Ovary (tissue), 9 donors: Measurements from ENCODE around the gene LAMP2. TPM values are rescaled to one million over a fixed set of nuclear protein-coding genes. Genes with fewer than 3 reads are reported as not detected.
"Not testable (repeated sequence)": the region's sequence is repeated elsewhere in the genome, so short reads cannot be mapped to it uniquely, and the experiment has no call there.

Experiments
- DNase-seq, 5 donors: peaks; one replicate each; pipeline ENCODE4 v3.0.0-alpha.2; 2019 to 2020
- H3K27ac ChIP-seq, 2 donors: fragments of 200-600 bp; one replicate each; pipeline versions ENCODE4 v1.5.1 to v1.8.0; 2019 to 2022
- H3K27me3 ChIP-seq: fragments of 200-600 bp; one replicate; pipeline ENCODE4 v1.8.0; 2022
- H3K36me3 ChIP-seq: fragments of 200-600 bp; sonication (generic); one replicate; pipeline ENCODE4 v1.5.1; 2019
- H3K4me1 ChIP-seq: one replicate; pipeline ENCODE4 v1.8.1; 2013; ENCODE audit warnings: mild to moderate bottlenecking, moderate library complexity; ENCODE audit not compliant: insufficient read depth
- H3K4me3 ChIP-seq: fragments of 200-600 bp; sonication (generic); one replicate; pipeline ENCODE4 v1.5.1; 2017
- H3K9me3 ChIP-seq, 2 donors: fragments of 200-600 bp in 1 of 2; sonication (generic) in 1 of 2; one replicate each; pipeline versions ENCODE4 v1.5.1 to v1.8.1; 2013 to 2019; ENCODE audit warnings: mild to moderate bottlenecking in 1 of 2, moderate library complexity in 1 of 2
- CTCF ChIP-seq, 3 donors: fragments of 450-650 bp in 2 of 3; fragments of 200-600 bp in 1 of 3; IDR thresholded peaks; one replicate each; pipeline versions ENCODE4 v1.5.1 to v1.8.0; 2016 to 2022; ENCODE audit warnings: antibody characterized with exemption in 3 of 3, mild to moderate bottlenecking in 1 of 3
- EP300 ChIP-seq: sonication (generic); formaldehyde crosslinking; IDR thresholded peaks from one replicate; pipeline ENCODE4 v1.6.1; 2017; ENCODE audit warnings: antibody characterized with exemption
- POLR2A ChIP-seq: fragments of 450-650 bp; IDR thresholded peaks from one replicate; pipeline ENCODE4 v1.6.1; 2017; ENCODE audit warnings: antibody characterized with exemption, mild to moderate bottlenecking, moderate library complexity
- WGBS, 3 donors: extraction: QIAGEN DNeasy Blood & Tissue Kit in 1 of 3; methylation state at CpG; one replicate each; pipeline versions ENCODE4 v1.1.5 to v1.1.7; 2013 to 2017; 5-methylcytosine and 5-hydroxymethylcytosine counted together
- intact Hi-C, 4 donors: fragments of 100-400 bp; cut with DNase I; formaldehyde crosslinking; loops; one replicate each; pipeline versions ENCODE4 v1.11.0 to v1.15.1; 2022 to 2023
- polyA plus RNA-seq, 2 donors: library from polyadenylated mRNA; stranded (reverse); fragments of 200-250 nt in 1 of 2; fragments of 350-450 nt in 1 of 2; fragmentation: Illumina TruSeq in 1 of 2; extraction: RNeasy Lipid Tissue Mini Kit (QIAGEN cat#74804) in 1 of 2; gene quantifications; one replicate each; pipeline ENCODE4 v1.2.3, GENCODE V29; 2013 to 2014
- total RNA-seq, 7 donors: library from RNA; depleted of rRNA in 2 of 7; stranded (reverse); fragments of >200 nt in 2 of 7; fragmentation: NEBNext Ultra II Directional in 3 of 7; extraction: Animal tissue kit (Norgen Biotek cat#: 25700) in 3 of 7; gene quantifications; one replicate each; pipeline versions ENCODE4 v1.1.0 to v1.2.4, GENCODE V29; 2016 to 2023
- donor health status: DM: no; HTN: no; CAD: no; lungs with moderate emphysema.
- donor health status: DM: no; HTN: no; CAD: no.
- donor health status: Bipolar disorder and iron deficiency.
- donor health status: DM: yes; HTN: yes; CAD: no.
- donor health status: DM: no; HTN: no; CAD: no.
- donor health status: DM: yes; HTN: yes; CAD: no.

Gene LAMP2
- total and polyA plus RNA-seq, 9 donors: 55.2 to 170 (median 87.3) TPM

GRCh38 chrX:120475447-120475846, 6.4 kb upstream of the LAMP2 start:
- H3K4me3 ChIP-seq, H3K4me1 ChIP-seq, H3K36me3 ChIP-seq, H3K27me3 ChIP-seq, H3K27ac ChIP-seq, DNase-seq, intact Hi-C loops, H3K9me3 ChIP-seq: not testable (repeated sequence)
- peak in 1 of 3 donors; percentile 15 for TF ChIP-seq CTCF (IDR thresholded peaks at IDR 0.05)
- WGBS, 3 donors: 3 to 13% (median 10%) methylated on average over 1 of the region's 1 CpG

- Histone ChIP-seq H3K4me3 (no peak overlapping the region), H3K9me3 (no peaks in the 10 kb centered on the region), H3K27me3 (no peaks in the 10 kb centered on the region), H3K27ac (no peak overlapping the region), H3K36me3 (no peaks in the 10 kb centered on the region), H3K4me1 (no peaks in the 10 kb centered on the region)
- WGBS, 3 donors: 59 to 71% (median 71%) methylated on average over 3 of the region's 3 CpGs
- no peak for DNase-seq
- intact Hi-C loops: no loop called here
- TF ChIP-seq CTCF (IDR thresholded peaks at IDR 0.05): no peak
- TF ChIP-seq EP300: no peak
- no peak for TF ChIP-seq POLR2A
Measured at GRCh38 chrX:120474085-120474484, 5.0 kb upstream of the LAMP2 start.

- H3K27me3 ChIP-seq, DNase-seq, H3K4me1 ChIP-seq, H3K27ac ChIP-seq, H3K4me3 ChIP-seq, H3K9me3 ChIP-seq, H3K36me3 ChIP-seq: not testable (repeated sequence)
- intact Hi-C loops: loop anchor here in 1 of 4 donors (5.0 kb wide), 1 partner anchor 157 kb away; the partner anchor contains the start of gene TMEM255A
- WGBS, 3 donors: 60 to 62% (median 61%) methylated on average over 5 of the region's 5 CpGs
Measured at GRCh38 chrX:120469657-120470056, 561 bp upstream of the LAMP2 start.

GRCh38 chrX:120468479-120468824, 644 bp downstream of the LAMP2 start:
- no peaks in the 10 kb centered on the region for H3K9me3 ChIP-seq
- H3K27me3 ChIP-seq: no peaks in the 10 kb centered on the region
- no peaks in the 10 kb centered on the region for H3K4me1 ChIP-seq
- H3K27ac ChIP-seq: peak overlapping the region; percentile 60 to 72
- H3K4me3 ChIP-seq: peak overlapping the region; percentile 63
- 17 to 35% (median 32%) methylated on average over 2 of the region's 2 CpGs for WGBS, 3 donors
- DNase-seq: no peak
- TF ChIP-seq EP300 (no peak), CTCF (IDR thresholded peaks at IDR 0.05) (no peak), POLR2A (no peak)
- intact Hi-C loops: loop anchor here in 1 of 4 donors (5.0 kb wide), 1 partner anchor 156 kb away; the partner anchor contains the start of gene TMEM255A
- H3K36me3 ChIP-seq: no peaks in the 10 kb centered on the region

- H3K27me3 ChIP-seq: no peaks in the 10 kb centered on the region
- WGBS, 3 donors: 26 to 27% (median 26%) methylated on average over 4 of the region's 4 CpGs
- peak overlapping the region; percentile 63 for H3K4me3 ChIP-seq
- no peak overlapping the region for H3K27ac ChIP-seq
- H3K4me1 ChIP-seq: no peaks in the 10 kb centered on the region
- no peaks in the 10 kb centered on the region for H3K36me3 ChIP-seq
- TF ChIP-seq CTCF (IDR thresholded peaks at IDR 0.05) (no peak), POLR2A (no peak), EP300 (no peak)
- intact Hi-C loops: loop anchor here in 1 of 4 donors (5.0 kb wide), 1 partner anchor 156 kb away; the partner anchor contains the start of gene TMEM255A
- H3K9me3 ChIP-seq: no peaks in the 10 kb centered on the region
- DNase-seq: no peak
Measured at GRCh38 chrX:120468071-120468470, 1.0 kb downstream of the LAMP2 start.
